H1 (cell line): Measurements from ENCODE around the gene SH3D19. TPM values are rescaled to one million over a fixed set of nuclear protein-coding genes. Genes with fewer than 3 reads are reported as not detected.

Source experiments
- CTCF ChIA-PET: fragments of 300-600 bp; sonication (Branson Sonifier 250); formaldehyde crosslinking; loops from one replicate; lab custom pipeline; 2021; ENCODE audit not compliant: partially characterized antibody; lab: Charles Lee
- POLR2A ChIA-PET: fragments of 300-600 bp; sonication (Branson Sonifier 250); formaldehyde crosslinking; loops from one replicate; lab custom pipeline; 2021; ENCODE audit warnings: inconsistent platforms; ENCODE audit not compliant: partially characterized antibody; lab: Charles Lee
- DNase-seq, 2 experiments: peaks; one replicate each; pipeline versions ENCODE4 v3.0.0 to v3.0.0-alpha.2; 2010 to 2022; ENCODE audit warnings: low spot score in 2 of 2, low read depth in 1 of 2, mixed read lengths in 1 of 2
- FAIRE-seq: peaks from 2 replicates; lab custom pipeline; 2011; peaks lifted over from hg19 to GRCh38; lab: Jason Lieb, UNC
- H2AFZ ChIP-seq: 2 replicates; pipeline ENCODE4 v1.8.1; 2012; ENCODE audit warnings: low read length, inconsistent platforms
- H2AK5ac ChIP-seq: 2 replicates; pipeline ENCODE4 v1.6.1; 2013; ENCODE audit warnings: low read depth, low read length
- H2BK120ac ChIP-seq: replicated peaks from 2 replicates; pipeline ENCODE3; 2013; ENCODE audit warnings: low read depth, low read length, inconsistent platforms
- H2BK12ac ChIP-seq: 2 replicates; pipeline ENCODE4 v1.6.1; 2013; ENCODE audit warnings: low read depth, low read length
- H2BK15ac ChIP-seq: 2 replicates; pipeline ENCODE4 v1.6.1; 2013; ENCODE audit warnings: low read length
- H2BK20ac ChIP-seq: 2 replicates; pipeline ENCODE4 v1.6.1; 2013; ENCODE audit warnings: low read length
- H2BK5ac ChIP-seq: 2 replicates; pipeline ENCODE4 v1.6.1; 2013; ENCODE audit warnings: low read depth, low read length
- H3K14ac ChIP-seq: 2 replicates; pipeline ENCODE4 v1.6.1; 2013; ENCODE audit warnings: inconsistent platforms; ENCODE audit not compliant: insufficient read length
- H3K18ac ChIP-seq: 2 replicates; pipeline ENCODE4 v1.6.1; 2013; ENCODE audit warnings: low read length; ENCODE audit errors: extremely low read depth
- H3K23ac ChIP-seq: 2 replicates; pipeline ENCODE4 v1.6.1; 2013; ENCODE audit warnings: inconsistent platforms; ENCODE audit not compliant: insufficient read length
- H3K23me2 ChIP-seq: 2 replicates; pipeline ENCODE4 v1.6.1; 2013; ENCODE audit warnings: low read depth, low read length
- H3K27ac ChIP-seq: 2 replicates; pipeline ENCODE4 v1.6.1; 2011; ENCODE audit warnings: low read depth, low read length, inconsistent platforms
- H3K27me3 ChIP-seq, 4 experiments: replicated peaks in 1 of 4; 1 replicate in 1 of 4; 2 replicates in 3 of 4; pipeline versions ENCODE4 v1.6.1 to v1.8.1; 2011 to 2013; ENCODE audit warnings: low read length in 3 of 4, mild to moderate bottlenecking in 3 of 4, inconsistent platforms in 2 of 4, mixed read lengths in 2 of 4, moderate library complexity in 1 of 4; ENCODE audit not compliant: control insufficient read depth in 3 of 4, insufficient read depth in 3 of 4; ENCODE audit errors: extremely low read depth in 1 of 4
- H3K36me3 ChIP-seq, 4 experiments: 2 replicates each; pipeline versions ENCODE4 v1.6.1 to v1.8.1; 2011 to 2013; ENCODE audit warnings: mild to moderate bottlenecking in 4 of 4, low read length in 3 of 4, moderate library complexity in 2 of 4, control low read depth in 1 of 4, inconsistent platforms in 1 of 4; ENCODE audit not compliant: insufficient read depth in 4 of 4, control insufficient read depth in 2 of 4
- H3K4ac ChIP-seq: replicated peaks from 2 replicates; pipeline ENCODE3; 2013; ENCODE audit warnings: low read length, low read depth, mixed read lengths, inconsistent platforms; ENCODE audit not compliant: insufficient read length
- H3K4me1 ChIP-seq, 4 experiments: replicated peaks in 1 of 4; 1 replicate in 1 of 4; 2 replicates in 3 of 4; pipeline versions ENCODE4 v1.6.1 to v1.8.1; 2011 to 2013; ENCODE audit warnings: low read length in 3 of 4, inconsistent platforms in 2 of 4, mixed read lengths in 1 of 4; ENCODE audit not compliant: insufficient read depth in 4 of 4, control insufficient read depth in 3 of 4
- H3K4me2 ChIP-seq, 2 experiments: 2 replicates each; pipeline versions ENCODE4 v1.6.1 to v1.8.1; 2011 to 2013; ENCODE audit warnings: low read depth in 2 of 2, low read length in 2 of 2, control low read depth in 1 of 2, inconsistent platforms in 1 of 2, mild to moderate bottlenecking in 1 of 2; ENCODE audit not compliant: insufficient read depth in 1 of 2
- H3K4me3 ChIP-seq, 4 experiments: fragments of 200-600, 300-600 bp in 1 of 4; sonication (generic), shearing (Covaris generic), sonication (Bioruptor Twin) in 1 of 4; 2 replicates each; pipeline versions ENCODE4 v1.5.1 to v1.8.1; 2011 to 2016; ENCODE audit warnings: low read length in 4 of 4, low read depth in 3 of 4, control low read depth in 2 of 4, inconsistent platforms in 2 of 4, mild to moderate bottlenecking in 2 of 4, mixed read lengths in 1 of 4, moderate library complexity in 1 of 4; ENCODE audit not compliant: insufficient read depth in 2 of 4; ENCODE audit errors: extremely low read depth in 1 of 4
- H3K56ac ChIP-seq: replicated peaks from 2 replicates; pipeline ENCODE3; 2013; ENCODE audit warnings: low read depth, mild to moderate bottlenecking, mixed read lengths, low read length, inconsistent platforms; ENCODE audit not compliant: insufficient read length
- H3K79me1 ChIP-seq: 2 replicates; pipeline ENCODE4 v1.6.1; 2013; ENCODE audit warnings: low read depth, low read length, control low read depth
- H3K79me2 ChIP-seq, 2 experiments: 2 replicates each; pipeline versions ENCODE4 v1.6.1 to v1.8.1; 2012 to 2013; ENCODE audit warnings: low read length in 2 of 2, mild to moderate bottlenecking in 2 of 2, inconsistent platforms in 1 of 2; ENCODE audit not compliant: insufficient read depth in 2 of 2, control insufficient read depth in 1 of 2
- H3K9ac ChIP-seq, 4 experiments: replicated peaks in 1 of 4; 1 replicate in 1 of 4; 2 replicates in 3 of 4; pipeline versions ENCODE4 v1.6.1 to v1.8.1; 2011 to 2013; ENCODE audit warnings: low read depth in 3 of 4, low read length in 3 of 4, control low read depth in 2 of 4, mild to moderate bottlenecking in 2 of 4, moderate library complexity in 2 of 4, inconsistent platforms in 1 of 4; ENCODE audit errors: extremely low read depth in 1 of 4
- H3K9me3 ChIP-seq, 2 experiments: 2 replicates each; pipeline versions ENCODE4 v1.6.1 to v1.8.1; 2012 to 2013; ENCODE audit warnings: mild to moderate bottlenecking in 2 of 2, moderate library complexity in 2 of 2, control low read depth in 1 of 2, inconsistent platforms in 1 of 2, low read depth in 1 of 2, low read length in 1 of 2, mixed read lengths in 1 of 2; ENCODE audit not compliant: insufficient read depth in 2 of 2
- H4K20me1 ChIP-seq, 2 experiments: replicated peaks in 1 of 2; 2 replicates each; pipeline versions ENCODE3 to v1.8.1; 2011 to 2013; ENCODE audit warnings: inconsistent platforms in 2 of 2, low read length in 2 of 2, mild to moderate bottlenecking in 1 of 2; ENCODE audit not compliant: insufficient read depth in 2 of 2, control insufficient read depth in 1 of 2
- H4K5ac ChIP-seq: 2 replicates; pipeline ENCODE4 v1.6.1; 2013; ENCODE audit warnings: low read length, low read depth, mixed read lengths, inconsistent platforms; ENCODE audit not compliant: insufficient read length
- H4K8ac ChIP-seq: 2 replicates; pipeline ENCODE4 v1.8.0; 2013; ENCODE audit warnings: mild to moderate bottlenecking, moderate library complexity, low read length, inconsistent platforms; ENCODE audit not compliant: insufficient read depth; ENCODE audit errors: extremely low read depth
- H4K91ac ChIP-seq: replicated peaks from 2 replicates; pipeline ENCODE3; 2013; ENCODE audit warnings: low read length, mixed read lengths, inconsistent platforms; ENCODE audit not compliant: insufficient read length
- CBX5 ChIP-seq: fragments of 300-800, 300-1000 bp; sonication (generic); IDR thresholded peaks from 2 replicates; pipeline ENCODE4 v1.7.1; 2016; ENCODE audit warnings: antibody characterized with exemption, low read length, low read depth
- CBX8 ChIP-seq: fragments of 300-800, 300-1000 bp; sonication (generic); IDR thresholded peaks from 2 replicates; pipeline ENCODE4 v1.7.1; 2016; ENCODE audit warnings: low read depth, low read length, borderline replicate concordance
- CEBPB ChIP-seq: IDR thresholded peaks from 2 replicates; pipeline ENCODE4 v1.6.1; 2012; ENCODE audit warnings: low read depth, low read length
- CREB1 ChIP-seq: IDR thresholded peaks from 2 replicates; pipeline ENCODE4 v1.6.1; 2012; ENCODE audit warnings: inconsistent platforms
- KDM5A ChIP-seq: fragments of 200-600 bp; IDR thresholded peaks from 2 replicates; pipeline ENCODE4 v1.7.1; 2012; ENCODE audit warnings: mild to moderate bottlenecking, low read length, inconsistent platforms, mixed read lengths
- POLR2AphosphoS5 ChIP-seq: IDR thresholded peaks from 2 replicates; pipeline ENCODE4 v1.6.1; 2011; ENCODE audit warnings: low read depth, low read length
- WGBS, 2 experiments: shearing (Covaris generic) in 1 of 2; methylation state at CpG; one replicate each; pipeline versions ENCODE4 v1.1.6 to v1.1.7; 2013 to 2015; ENCODE audit warnings: low lambda C conversion rate in 2 of 2, mixed read lengths in 2 of 2, inconsistent platforms in 1 of 2, low coverage in 1 of 2, missing lambda C conversion rate in 1 of 2; ENCODE audit not compliant: insufficient replicate concordance in 2 of 2, insufficient coverage in 1 of 2, insufficient read length in 1 of 2; ENCODE audit errors: extremely low coverage in 1 of 2, missing lambda C conversion rate in 1 of 2; 5-methylcytosine and 5-hydroxymethylcytosine counted together
- polyA plus RNA-seq, 7 experiments: library from polyadenylated mRNA; depleted of rRNA in 3 of 7; stranded (reverse) in 5 of 7; unstranded in 2 of 7; fragments of >200 nt in 5 of 7; fragments of 200-250 nt in 2 of 7; gene quantifications; 1 replicate in 5 of 7; 2 replicates in 1 of 7; 4 replicates in 1 of 7; pipeline versions ENCODE4 v1.2.1 to v1.2.3, GENCODE V29; 2011 to 2013; ENCODE audit warnings: missing spikeins in 2 of 7, mixed read lengths in 2 of 7
- total RNA-seq: library from RNA; stranded (reverse); fragmentation: NEBNext Ultra II Directional; extraction: Animal tissue kit (Norgen Biotek cat#: 25700); gene quantifications from 2 replicates; pipeline ENCODE4 v1.2.1, GENCODE V29; 2021

The SH3D19 gene
- total and polyA plus RNA-seq, 2 of the 8 experiments (the other 6 are each of a cell fraction or from before 2014, with no cell fraction given), result 11.7 to 51.3 TPM

GRCh38 chr4:151215295-151215694, 110.1 kb downstream of the SH3D19 start:
- H3K56ac ChIP-seq, result no peak overlapping the region
- no peak overlapping the region for H2BK12ac ChIP-seq
- no peak overlapping the region for H2BK20ac ChIP-seq
- H4K8ac ChIP-seq, result no peak overlapping the region
- H2AFZ ChIP-seq, result no peak overlapping the region
- H3K79me2 ChIP-seq, result no peaks in the 10 kb centered on the region
- H3K23ac ChIP-seq, result no peak overlapping the region
- no peaks in the 10 kb centered on the region for H3K9me3 ChIP-seq
- CTCF ChIA-PET, result no interaction called here
- no peak overlapping the region for H2AK5ac ChIP-seq
- no peak overlapping the region for H4K5ac ChIP-seq
- no peaks in the 10 kb centered on the region for H3K23me2 ChIP-seq
- no peak overlapping the region for H3K4me3 ChIP-seq
- peaks cover 0 to 2% (median 0%) of the 10 kb centered on the region in 4 experiments; a peak in 1 of 7 replicates for H3K4me1 ChIP-seq
- no peak overlapping the region for H3K4me2 ChIP-seq
- H3K18ac ChIP-seq, result no peak overlapping the region
- H3K4ac ChIP-seq, result no peak overlapping the region
- H3K79me1 ChIP-seq, result no peaks in the 10 kb centered on the region
- 88% methylated on average over 1 of the region's 1 CpG; no CpG with 5 or more reads in 1 of the 2 experiments for WGBS, 2 experiments
- TF ChIP-seq CBX5 (no peak), CBX8 (no peak), KDM5A (no peak), CEBPB (no peak), CREB1 (no peak), POLR2AphosphoS5 (no peak)
- no peak for FAIRE-seq
- no peak overlapping the region for H3K9ac ChIP-seq
- DNase-seq, result no peak
- H2BK5ac ChIP-seq, result no peak overlapping the region
- no peak overlapping the region for H4K91ac ChIP-seq
- H3K27ac ChIP-seq, result no peak overlapping the region
- no peaks in the 10 kb centered on the region for H4K20me1 ChIP-seq
- POLR2A ChIA-PET, result interaction anchor here (0.6 kb wide), 1 partner anchor 55 kb away, joined by 4 read pairs; no protein-coding TSS in a partner anchor
- H3K27me3 ChIP-seq, result no peaks in the 10 kb centered on the region
- H3K14ac ChIP-seq, result no peak overlapping the region
- H3K36me3 ChIP-seq, result peaks cover 0 to 10% (median 0%) of the 10 kb centered on the region in 4 experiments; a peak in 1 of 8 replicates
- H2BK120ac ChIP-seq, result no peak overlapping the region
- no peak overlapping the region for H2BK15ac ChIP-seq
